Measurements from ENCODE around the gene MAT2A.
"Not testable (repeated sequence)": the region's sequence is repeated elsewhere in the genome, so short reads cannot be mapped to it uniquely, and the experiment has no call there.

Gene MAT2A

DNA sequence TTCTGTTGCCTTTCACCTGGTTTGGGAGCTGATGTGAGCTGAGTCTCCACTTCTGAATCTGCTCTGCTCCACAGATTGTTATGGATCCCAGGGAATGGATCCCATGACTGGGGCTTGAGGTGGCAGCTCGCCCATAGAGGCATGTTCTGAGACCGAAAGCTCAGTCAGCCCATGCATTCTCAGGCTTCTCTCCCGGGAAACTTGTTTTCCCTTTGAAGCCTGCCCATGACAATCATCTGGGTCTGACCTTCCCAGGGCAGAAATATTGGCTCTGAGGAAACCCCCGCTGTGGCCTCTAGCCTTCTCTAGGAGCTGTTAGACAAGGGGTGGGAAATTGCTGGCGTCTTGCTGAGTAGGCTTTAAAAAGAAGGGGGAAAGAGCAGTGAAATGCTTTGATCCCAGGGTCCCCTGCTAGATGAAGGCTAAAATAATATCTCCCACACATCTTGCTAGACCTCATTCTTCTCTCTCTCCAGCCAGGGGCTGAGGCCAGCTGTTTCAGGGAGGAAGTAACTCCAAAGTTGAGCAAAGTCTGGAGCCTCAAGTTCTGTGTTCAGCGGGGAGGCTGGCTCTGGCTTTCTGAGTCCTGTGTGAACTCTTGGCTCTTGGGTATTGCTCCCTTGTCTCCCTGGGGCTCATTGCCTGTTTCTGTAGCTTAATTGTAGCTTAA, 40.4 kb downstream of the MAT2A start:
- DNase-seq (ENCODE audit: low read depth), result no peak

DNA sequence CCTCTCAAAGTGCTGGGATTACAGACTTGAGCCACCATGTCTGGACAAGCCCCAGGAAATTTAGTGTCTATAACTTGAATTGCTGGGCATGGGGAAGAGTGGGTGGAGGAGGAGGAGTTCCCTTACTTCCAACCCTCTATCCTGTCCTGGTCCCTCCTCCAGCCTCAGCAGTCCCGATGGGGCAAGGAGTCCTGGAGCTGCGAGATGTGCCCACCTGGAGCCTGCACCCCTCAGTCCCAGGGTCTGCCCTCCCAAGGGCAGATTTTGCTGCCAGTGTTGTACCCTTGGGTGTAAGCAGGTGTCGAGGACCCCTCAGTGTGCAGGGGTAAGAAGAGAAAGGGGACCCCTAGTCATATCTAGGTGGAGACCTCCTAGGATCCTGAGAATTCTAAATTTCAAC, 41.2 kb downstream of the MAT2A start:
- no peak for DNase-seq (ENCODE audit: low read depth)

DNA sequence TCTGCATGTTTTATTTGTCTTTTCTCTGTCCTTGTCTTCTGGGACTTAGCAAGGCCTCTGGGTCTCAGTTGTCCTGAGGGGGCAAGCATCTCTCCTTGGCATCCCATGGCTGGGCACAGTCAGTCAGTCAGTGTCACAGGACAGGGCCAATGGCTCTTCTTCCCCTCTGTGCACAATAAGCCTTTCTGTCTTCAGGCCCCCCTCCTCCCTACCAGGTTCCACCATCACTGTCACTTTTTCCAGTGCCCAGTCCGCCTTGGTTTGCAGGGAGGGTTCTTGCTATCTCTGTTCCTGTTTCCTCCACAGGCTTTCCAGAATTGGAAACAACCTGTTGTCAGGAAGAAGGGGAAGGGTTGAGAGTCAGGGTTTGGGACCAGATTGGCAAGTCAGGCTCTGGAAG, 43.5 kb downstream of the MAT2A start:
- no peak for DNase-seq (ENCODE audit: low read depth)

DNA sequence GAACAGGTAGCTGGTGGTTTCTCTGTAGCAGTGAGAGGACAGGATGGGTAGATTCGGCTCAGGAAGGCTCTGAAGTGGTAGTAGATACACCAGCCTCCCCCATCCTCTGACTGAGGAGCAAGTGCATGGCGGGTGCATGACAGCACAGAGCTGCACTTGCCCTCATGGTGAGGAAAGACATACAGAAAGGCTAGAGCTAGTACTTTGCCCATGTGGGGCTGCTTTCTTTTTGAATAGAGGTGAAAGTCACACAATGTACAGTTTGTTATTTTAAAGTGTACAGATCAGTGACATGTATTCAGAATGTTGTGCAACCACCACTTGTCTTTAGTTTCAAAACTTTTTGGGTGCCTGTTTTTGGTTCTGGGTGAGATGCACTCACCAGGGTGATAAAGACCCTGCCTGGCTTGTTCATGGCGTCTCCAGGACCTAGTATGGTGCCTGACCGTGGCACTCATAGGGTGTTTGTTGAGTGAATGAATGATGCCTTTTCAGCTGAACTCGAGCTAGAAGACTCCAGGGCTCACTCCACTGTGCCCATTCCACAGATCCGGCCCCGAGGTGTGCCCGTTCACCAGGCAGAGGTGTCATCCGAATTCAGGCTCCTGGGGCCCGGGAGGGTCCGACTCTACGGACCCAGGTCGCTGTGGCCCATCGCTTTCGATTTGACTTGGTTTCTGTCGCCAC, 44.8 kb downstream of the MAT2A start:
- peak; percentile 34 for DNase-seq (ENCODE audit: low read depth)

DNA sequence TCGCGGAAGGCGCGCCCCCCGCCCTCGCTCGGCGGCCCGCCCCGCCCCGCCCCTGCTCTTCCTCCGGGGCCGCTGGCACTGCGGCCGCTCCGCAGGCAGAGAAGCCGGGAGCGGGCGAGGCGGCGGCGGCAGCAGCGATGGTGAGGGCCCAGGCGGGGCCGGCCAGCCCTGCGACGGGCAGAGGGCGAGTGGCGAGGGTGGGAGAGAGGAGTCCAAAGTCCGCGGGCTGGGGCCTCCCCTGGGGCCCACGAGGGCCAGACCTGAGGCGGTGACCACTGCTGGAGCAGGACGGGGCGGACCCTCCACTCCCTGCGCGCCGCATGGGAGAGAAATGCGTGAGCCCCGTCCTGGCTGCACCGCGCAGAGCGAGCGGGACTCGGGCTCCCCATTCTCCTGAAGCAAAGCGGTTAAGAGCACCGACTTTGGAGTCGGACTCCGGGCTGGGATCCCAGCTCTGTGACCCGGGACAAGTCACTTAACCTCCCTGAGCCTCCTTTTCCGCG, 45.4 kb downstream of the MAT2A start, which contains the start of gene VAMP5:
TSS of gene VAMP5 (plus strand) at position 78 of the 503 bp plus-strand sequence. CDS start at position 138, 60 bp downstream.
- DNase-seq (ENCODE audit: low read depth), result no peak

DNA sequence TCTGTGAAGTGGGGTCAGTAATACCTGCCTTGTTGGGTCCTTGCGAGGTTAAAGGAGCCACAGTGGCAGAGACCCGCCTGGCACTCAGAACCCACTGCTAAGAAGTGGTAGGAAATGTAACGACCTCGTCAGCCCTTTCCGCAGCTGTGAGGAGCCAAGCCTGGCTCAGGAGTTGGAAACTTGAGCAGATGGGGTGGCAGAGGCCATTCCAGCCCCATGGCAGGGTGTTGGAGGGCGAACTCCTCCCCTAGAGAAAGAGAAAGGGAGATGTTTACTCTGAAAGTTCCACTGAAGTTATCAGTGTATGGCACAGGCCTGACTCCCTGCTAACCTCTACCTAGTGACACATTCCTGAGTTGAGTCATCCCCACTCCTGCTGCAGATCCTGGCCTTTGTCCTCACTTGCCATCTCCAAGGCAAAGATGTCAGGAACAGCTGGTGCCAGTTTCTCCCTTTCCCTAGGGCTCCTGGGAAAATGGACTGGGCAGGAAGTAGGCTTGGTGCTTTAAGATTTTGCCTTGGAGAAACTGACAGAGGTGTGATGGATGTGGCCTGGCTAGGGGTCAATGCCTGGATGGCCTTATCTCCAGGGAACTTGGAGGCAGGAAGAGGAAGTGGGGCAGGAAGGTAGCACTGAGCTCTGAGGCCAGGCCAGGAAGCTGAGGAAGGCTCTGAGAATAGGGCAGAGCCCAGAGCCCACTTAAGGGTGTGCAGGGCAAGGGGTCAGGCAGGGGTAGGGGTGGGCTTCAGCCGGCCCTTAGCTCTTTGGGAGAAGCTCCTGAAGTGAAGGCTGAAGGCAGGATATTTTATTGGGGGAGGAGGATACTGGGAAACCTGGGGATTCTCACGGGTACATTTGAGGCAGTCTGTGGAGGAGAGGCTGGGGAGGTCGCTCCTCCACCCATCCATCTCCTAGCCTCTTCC, 46.2 kb downstream of the MAT2A start:
- DNase-seq (ENCODE audit: low read depth), result peak; percentile 9

DNA sequence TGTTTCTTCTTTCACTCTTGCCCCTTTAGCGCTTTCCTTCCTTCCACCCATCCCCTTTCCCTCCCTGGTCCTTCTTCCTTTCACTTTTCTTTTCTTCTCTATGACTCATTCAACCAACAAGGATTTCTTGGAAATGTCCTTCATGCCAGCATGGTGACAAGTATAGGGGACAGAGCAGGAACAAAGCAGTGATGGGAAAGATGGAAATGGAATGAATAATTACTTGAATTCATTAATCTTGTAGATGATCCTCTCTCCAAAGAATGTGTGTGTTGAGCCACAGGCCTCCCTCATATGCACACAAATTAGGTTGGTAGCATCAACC, 46.8 kb downstream of the MAT2A start:
- no peak for DNase-seq (ENCODE audit: low read depth)

DNA sequence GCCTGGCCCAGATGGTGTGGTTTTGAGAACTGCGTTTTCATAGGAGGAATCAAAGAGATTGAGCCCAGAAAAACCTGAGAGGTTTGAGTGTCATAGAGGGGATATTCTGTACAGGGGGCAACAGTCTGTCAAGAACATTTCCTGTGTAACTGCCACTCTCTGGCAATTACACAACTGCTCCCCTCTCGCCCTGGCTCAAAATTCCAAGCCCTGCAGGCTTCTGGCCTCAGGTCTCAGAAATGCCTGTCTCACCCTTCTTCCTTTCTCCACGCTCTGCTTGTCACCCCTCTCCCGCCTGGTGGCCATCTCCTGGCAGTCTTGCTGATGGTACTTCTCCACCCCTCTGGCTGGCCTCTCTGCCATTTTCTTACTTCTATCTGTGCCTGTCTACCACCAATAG, 49.3 kb downstream of the MAT2A start:
- DNase-seq (ENCODE audit: low read depth), result no peak

DNA sequence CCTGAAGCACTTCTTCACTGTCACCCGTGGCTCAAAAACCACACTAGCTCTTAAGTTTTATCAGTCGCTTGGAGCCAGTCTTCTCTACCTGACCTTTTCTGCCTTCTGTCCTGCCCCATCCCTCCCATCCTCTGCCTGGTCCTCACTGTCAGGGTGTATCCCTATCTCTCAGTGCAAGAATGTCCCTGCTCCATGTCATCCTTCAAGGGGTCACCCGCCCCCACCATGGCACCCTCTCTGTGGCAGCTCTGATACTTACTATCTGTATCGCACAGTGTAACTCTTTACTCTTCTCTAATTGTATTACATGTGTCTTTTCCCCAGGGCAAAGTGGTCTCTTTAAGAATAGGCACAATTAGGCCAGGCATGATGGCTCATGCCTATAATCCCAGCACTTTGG, 49.7 kb downstream of the MAT2A start:
- DNase-seq (ENCODE audit: low read depth), result no peak

DNA sequence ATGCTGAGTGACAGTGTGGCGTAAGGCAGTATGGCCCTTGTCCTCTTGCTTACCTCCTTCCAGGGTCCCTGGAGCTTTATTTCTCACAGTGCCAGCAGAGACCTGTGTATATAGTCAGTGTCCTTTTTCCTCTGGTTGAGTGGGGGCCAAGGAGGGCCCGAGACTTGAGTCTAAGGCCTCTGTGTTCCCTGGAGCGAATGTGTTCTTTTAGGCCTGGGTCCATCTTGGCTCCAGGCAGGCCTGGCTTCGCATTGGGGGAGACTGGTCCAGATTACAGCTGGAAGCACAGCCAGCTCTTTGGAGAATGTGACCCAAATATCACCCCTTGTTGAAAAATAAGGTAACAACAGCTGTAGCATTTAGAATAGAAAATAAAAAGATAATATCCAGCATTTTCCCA, 50.2 kb downstream of the MAT2A start:
- DNase-seq (ENCODE audit: low read depth), result no peak

DNA sequence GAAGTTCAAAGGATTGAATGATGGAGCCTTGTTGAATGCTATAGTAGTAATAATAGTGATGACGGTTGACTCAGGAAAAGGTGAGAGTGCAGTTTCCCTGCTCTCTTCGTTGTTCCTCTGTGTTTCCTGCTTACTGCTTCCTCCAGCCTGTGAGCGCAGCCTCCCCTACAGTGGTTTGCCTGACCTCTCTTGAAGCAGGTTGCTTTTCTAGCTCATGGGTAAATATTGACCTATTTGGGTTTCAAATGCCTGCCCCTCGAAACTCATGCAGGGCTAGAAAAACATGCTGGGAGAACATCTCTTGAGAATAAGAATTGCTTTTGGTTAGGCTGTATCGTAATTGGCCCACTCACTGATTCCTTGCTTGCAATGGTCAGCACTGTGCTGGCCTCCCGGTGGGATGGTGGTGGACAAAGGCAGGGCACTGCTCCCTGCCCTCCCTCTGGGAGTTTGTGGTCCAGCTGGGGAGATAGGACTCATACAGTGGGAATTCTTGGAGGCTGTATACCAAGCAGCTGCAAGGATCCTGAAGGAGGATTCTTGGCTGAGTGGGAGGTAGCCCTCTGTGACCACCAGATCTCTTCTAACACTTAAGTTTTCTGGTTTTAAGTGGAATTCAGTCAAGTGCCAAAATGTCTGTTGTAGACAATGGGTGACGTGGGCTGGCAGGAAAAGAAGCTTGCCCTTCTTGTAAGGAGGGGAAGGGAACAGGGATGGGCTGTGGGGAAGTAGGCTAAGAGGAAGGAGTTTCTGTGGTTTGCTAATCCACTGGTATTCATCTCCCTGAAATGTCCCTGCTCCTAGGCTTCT, 51.2 kb downstream of the MAT2A start:
- DNase-seq (ENCODE audit: low read depth), result no peak

DNA sequence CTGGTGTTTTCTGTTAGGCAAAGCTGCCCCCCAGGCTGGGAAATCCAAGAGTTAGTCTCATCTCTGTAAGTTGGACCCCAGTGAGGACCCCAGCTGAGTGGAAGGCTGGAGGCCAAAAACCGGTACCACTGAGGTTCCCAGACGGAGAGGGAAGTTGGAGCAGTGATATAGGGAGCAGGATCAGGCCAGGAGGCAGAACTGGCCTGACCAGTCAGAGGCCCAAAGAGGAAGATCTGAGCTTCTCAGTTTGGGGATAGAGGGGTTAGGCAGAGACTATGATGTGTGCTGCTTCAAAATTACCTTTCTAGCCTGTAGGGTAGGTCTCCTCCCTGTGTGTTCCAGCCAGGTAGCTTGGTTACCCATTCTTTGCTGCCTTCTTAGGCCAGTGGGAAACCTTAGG, 52.0 kb downstream of the MAT2A start:
- DNase-seq (ENCODE audit: low read depth), result no peak

DNA sequence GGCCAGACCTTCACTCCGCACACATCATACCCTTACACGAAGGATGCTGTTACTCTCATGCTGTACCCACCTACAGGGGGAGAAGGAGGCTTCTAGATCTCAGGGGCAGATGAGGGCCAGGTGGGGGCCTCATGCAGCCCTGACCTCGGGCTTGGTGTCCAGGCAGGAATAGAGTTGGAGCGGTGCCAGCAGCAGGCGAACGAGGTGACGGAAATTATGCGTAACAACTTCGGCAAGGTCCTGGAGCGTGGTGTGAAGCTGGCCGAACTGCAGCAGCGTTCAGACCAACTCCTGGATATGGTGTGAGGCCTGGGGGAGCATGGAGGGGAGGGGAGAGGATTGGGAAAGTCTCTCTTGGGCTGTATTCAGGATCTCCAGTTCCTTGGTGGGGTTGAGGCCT, 52.6 kb downstream of the MAT2A start:
- no peak for DNase-seq (ENCODE audit: low read depth)

DNA sequence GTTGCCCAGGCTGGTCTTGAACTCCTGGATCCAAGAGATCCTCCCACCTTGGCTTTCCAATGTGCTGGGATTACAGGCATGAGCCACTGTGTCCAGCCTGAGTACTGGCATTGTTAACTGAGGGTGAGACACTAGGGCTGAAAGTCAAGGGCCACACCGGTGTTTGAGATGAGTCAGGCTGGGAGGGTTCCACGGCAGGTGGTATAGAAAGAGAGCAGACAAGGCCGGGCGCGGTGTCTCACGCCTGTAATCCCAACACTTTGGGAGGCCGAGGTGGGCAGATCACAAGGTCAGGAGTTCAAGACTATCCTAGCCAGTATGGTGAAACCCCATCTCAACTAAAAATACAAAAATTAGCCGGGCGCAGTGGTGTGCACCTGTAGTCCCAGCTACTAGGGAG, 53.3 kb downstream of the MAT2A start:
- not testable (repeated sequence) for DNase-seq (ENCODE audit: low read depth)

DNA sequence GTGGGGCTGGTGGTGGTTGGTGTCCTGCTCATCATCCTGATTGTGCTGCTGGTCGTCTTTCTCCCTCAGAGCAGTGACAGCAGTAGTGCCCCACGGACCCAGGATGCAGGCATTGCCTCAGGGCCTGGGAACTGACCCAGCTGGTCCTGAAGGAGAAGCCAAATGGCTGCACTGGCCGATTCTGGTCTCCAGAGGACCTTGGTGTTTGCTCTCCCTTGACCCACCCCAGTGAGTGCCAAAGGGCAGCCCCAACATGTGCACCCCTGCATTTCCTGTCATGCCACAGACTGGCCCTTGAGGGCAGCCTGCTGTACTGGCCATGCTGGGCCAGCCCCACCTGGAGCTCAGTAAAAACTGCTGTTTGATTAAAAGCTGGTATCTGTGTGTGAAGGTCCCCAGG, 54.1 kb downstream of the MAT2A start:
- DNase-seq (ENCODE audit: low read depth), result no peak

Data from activated T-cell treated with anti-CD3 and anti-CD28 coated beads for 48 hours (primary cell).